ENCODE results near the gene NDUFAF3. TPM values are rescaled to one million over a fixed set of nuclear protein-coding genes. Genes with fewer than 3 reads are reported as not detected.

The NDUFAF3 gene
- total RNA-seq, 1 experiment from 2014 or later, result 36.8 TPM

GRCh38 chr3:48990636-48991469, 31.1 kb upstream of the NDUFAF3 start (continued):
- TF ChIP-seq ERG (CRISPR knock-in tag; IDR thresholded peaks at IDR 0.05) (no peak), OVOL2 (CRISPR knock-in tag; IDR thresholded peaks at IDR 0.05; ENCODE audit: borderline replicate concordance) (no peak), ZBTB43 (CRISPR knock-in tag; IDR thresholded peaks at IDR 0.05) (peak; percentile 42; the same call in 1 of the 2 replicates), ATF6 (CRISPR knock-in tag; IDR thresholded peaks at IDR 0.05) (no peak), EMX1 (CRISPR knock-in tag; IDR thresholded peaks at IDR 0.05) (no peak), PREB (CRISPR knock-in tag; IDR thresholded peaks at IDR 0.05; ENCODE audit: borderline replicate concordance) (no peak), IRF1 (CRISPR knock-in tag; IDR thresholded peaks at IDR 0.05) (no peak), E2F1 (CRISPR knock-in tag; IDR thresholded peaks at IDR 0.05) (0 out of 2 replicates have a peak, but pooled peaks have one; percentile 69), MXD4 (CRISPR knock-in tag; IDR thresholded peaks at IDR 0.05; ENCODE audit: borderline replicate concordance) (no peak), ZNF512 (CRISPR knock-in tag; IDR thresholded peaks at IDR 0.05; ENCODE audit: borderline replicate concordance) (no peak), ZNF121 (CRISPR knock-in tag; IDR thresholded peaks at IDR 0.05) (no peak), FOXP4 (CRISPR knock-in tag; IDR thresholded peaks at IDR 0.05) (no peak)
